ENCODE data around the gene FRMD4B.

DNA sequence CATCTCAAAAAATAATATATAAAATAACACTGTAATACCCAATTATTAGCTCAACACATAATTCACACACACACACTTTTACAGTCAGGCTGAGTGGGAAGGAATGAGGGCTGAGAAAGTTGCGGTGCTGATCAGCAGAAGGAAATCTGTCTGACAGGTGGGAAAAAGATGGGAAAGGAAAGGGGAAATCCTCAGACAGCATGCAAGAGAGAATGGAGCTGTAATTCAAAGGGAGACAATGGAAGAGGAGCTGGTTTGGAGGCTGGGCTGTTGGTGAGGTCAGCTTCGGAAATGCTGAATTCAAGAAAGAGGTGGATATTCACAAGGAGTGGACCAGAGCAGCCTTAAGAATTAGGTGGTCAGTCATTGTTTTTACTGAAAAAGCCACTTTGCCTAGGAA is 141.8 kb downstream of the FRMD4B start:
- TF ChIP-seq POLR2A (IDR thresholded peaks at IDR 0.05; ENCODE audit: low read length), result no peak
- no peak for TF ChIP-seq GATA1 (IDR thresholded peaks at IDR 0.05; ENCODE audit: low read depth, low read length)

All from erythroblast (primary cell).